Activated CD4-positive, alpha-beta T cell treated with anti-CD3 and anti-CD28 coated beads, Interleukin-10, Interleukin-2, amounts not matched to agents 100 ng/mL and 50 ng/mL, durations not matched to agents 16 hours and 8 hours (primary cell): Measurements from ENCODE around the gene MAGI1.

Experiments
- DNase-seq: peaks from one replicate; pipeline ENCODE4 v3.0.0-alpha.2; 2020

MAGI1 gene

DNA sequence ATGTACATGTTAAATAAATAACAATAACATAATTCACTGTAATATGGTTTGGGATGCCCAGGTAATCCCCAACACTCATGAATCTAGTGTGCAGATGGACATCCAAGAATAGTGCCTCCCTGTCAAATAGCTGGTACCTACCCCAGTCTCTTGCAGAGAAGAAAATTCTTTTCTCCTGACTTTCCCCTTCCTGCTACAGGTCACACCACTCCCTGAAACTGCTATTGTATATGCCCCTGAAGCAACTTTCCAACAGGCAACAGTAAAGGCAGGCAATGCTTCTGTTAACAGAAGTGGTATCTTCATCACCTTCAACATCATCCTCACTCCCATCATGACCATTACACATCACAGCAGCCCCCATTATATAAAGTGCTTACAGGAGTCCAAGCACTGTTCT is 431.6 kb downstream of the MAGI1 start:
- no peak for DNase-seq

DNA sequence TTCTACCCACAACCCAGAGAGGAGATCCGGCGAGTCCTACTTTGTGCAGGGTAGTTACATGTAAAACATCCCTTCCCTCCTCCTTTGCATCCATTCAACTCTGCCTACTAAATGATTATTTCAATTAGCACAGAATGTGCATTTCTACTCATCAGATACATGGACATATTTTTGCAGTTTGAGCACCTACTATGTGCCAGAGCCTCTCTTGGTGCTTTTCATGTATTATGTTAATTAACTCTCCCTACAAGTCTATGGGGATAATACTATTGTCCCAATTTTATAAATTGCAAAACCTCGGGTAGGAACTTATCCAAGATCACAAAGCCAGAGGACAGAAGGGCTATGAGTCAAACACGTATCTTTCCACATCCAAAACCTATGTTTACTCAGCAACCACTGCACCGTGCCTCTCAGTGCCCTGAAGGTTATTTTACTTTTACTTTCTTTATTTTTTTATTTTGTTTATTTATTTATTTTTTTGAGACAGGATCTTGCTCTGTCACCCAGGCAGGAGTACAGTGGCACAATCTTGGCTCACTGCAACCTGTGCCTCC is 432.8 kb downstream of the MAGI1 start:
- DNase-seq: no peak

DNA sequence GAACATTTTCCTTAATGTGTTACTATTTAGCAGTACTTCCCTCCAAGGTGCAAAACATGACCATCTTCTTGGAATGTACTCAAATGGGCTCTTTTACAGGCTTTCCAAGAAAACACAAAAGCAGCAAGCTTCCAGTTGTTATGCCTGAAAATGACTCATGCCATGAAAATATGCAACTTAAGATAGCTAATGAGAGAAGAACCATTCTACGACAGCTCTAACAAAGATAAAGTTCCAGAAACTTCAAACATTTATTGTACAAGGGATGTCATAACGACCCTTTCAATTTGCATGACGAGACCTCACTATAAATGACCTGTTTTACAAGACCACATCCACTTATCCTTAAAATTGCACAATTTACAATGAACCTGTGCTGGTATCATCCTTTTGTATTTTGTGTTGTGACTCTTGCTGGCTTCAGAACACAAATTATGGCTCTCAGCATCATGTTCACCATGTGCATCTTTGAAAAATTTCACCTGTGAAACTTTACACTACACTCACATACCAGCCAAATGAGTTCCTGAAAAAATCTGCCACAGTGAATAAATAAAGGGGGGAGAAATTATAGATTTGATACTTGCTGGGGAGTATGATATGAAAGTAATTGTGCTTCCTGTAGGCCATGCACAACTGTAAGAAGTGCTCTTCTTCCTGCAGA is 433.7 kb downstream of the MAGI1 start:
- DNase-seq: no peak

DNA sequence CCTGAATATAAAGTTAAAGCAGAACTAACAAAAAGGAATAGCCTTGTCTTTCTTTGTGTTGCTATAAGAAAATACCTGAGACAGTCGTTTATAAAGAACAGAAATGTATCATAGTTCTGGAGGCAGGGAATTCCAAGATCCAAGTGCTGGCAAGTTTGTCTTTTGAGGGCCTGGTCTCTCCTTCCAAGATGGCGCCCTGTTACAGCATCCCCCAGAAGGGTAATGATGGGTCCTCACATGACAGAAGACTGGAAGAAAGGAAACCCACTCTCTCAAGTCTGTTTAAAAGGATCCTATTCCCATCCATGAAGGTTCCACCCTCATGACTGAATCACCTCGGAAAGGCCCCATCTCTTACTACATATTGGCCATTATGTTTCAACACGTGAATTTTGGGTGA is 435.1 kb downstream of the MAGI1 start:
- no peak for DNase-seq

DNA sequence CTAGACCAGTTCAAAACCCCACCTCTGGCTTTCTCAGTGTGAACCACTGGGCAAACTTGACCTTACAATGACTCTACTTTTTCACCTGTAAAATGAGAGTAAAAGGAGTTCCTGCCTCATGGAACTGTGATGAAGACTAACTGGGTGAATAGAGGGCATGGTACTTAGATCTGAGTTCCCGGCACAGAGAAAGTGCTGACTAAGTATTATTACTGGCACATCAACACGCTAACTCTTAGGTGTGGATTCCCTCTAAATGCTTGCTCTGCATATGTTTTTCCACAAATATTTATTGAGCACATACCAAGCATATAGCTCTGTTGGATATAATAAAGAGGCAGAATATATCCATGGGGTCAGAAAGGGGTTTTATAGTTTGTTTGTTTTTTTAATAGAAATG is 437.8 kb downstream of the MAGI1 start:
- no peak for DNase-seq

DNA sequence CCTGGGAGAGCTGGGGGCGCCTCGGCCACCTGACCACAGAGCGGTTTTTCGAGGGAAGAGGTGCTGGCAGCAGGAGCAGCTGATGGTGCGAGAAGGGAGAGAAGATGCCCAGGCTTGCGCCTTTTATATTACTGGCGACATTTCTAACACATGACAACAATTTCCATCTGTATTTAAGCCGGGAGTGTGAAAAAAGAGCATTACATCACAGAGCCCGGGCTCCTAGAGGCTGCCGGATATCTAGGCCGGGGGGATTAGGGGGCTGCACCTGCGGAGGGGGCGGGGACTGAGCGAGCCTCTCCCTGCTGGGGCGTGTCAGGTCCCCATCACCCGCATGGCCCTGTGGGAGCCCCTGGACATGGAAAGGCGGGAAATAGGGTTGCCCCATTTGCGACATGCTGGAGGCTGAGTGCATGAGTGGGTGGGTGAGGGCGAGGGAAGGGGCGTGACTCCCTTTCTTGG is 440.7 kb downstream of the MAGI1 start:
- no peak for DNase-seq

DNA sequence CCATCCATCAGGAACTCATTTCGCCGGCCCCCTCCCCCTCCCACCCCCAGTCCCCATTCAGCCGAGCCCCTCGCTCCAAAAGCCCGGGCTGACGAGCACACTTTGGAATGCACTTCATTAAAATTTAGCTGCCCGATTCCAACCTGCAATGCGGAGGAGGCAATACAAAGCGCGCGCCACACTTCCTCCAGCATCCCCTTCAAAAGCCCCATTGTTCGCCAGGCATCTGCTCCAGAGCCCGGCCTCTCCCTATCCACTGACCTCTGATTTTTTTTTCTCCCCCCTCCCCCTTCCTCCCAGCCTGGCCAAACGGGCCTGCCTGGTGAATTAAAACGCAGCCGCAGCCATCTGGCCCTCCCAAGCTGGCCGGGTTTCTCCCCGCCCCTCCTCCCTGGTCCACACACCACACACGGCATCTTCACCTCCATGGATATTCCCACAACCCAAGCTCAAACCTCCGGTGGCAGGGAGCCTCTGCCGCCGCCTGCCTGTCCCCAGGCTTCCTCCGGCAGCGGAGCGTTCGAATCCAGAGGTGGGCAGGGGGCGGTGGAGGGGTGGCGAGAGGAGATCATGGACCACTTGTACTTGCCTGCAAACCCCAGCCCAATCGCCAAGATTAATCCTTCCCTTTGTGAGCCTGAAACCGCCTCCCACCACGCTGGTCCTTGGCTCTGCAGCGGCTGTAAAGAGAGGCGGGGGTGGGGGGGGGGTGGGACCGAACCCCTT is 441.3 kb downstream of the MAGI1 start:
- DNase-seq: no peak

DNA sequence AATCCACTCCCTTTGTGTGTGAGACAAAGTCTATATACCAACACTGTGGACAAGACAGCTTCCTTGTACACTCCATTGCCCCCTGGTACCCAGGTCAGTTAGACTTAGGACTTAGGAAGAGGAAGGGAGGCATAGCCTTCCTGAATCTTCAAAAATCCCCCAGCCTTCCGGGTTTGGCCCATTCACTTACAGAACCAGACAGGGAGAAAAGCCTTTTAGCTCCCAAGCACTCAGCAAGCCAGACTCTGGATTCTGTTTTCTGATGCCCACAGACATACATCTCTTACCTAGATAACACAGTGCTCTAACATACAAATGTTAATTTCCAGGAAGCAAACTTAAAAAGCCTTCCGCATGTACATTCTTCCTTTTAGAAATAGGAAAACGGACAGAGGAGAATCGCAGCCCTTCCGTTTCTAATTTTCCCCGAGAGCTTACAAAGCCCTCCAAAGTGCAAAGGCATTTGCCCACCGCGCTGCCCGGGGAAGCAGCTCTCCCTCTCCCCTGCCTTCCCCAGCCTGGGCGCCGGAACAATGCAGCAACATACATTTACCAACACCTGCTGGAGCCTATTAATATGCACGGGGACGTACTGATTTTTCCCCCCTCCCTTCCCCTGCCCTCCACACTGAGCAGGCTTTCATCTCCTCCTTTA is 442.0 kb downstream of the MAGI1 start:
- no peak for DNase-seq

DNA sequence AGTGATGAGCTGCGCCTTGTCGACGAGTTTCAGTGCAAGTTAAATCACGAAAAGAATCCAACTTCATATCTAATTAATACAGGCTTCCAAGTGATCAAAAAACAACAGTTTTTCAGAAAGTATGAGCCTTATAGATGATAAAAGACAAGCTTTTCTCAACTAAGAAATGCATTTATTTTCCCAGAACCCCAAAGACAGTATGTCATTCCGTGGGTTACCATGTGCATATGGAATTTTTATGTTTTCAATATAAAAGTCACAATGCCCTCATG is 442.8 kb downstream of the MAGI1 start:
- no peak for DNase-seq

DNA sequence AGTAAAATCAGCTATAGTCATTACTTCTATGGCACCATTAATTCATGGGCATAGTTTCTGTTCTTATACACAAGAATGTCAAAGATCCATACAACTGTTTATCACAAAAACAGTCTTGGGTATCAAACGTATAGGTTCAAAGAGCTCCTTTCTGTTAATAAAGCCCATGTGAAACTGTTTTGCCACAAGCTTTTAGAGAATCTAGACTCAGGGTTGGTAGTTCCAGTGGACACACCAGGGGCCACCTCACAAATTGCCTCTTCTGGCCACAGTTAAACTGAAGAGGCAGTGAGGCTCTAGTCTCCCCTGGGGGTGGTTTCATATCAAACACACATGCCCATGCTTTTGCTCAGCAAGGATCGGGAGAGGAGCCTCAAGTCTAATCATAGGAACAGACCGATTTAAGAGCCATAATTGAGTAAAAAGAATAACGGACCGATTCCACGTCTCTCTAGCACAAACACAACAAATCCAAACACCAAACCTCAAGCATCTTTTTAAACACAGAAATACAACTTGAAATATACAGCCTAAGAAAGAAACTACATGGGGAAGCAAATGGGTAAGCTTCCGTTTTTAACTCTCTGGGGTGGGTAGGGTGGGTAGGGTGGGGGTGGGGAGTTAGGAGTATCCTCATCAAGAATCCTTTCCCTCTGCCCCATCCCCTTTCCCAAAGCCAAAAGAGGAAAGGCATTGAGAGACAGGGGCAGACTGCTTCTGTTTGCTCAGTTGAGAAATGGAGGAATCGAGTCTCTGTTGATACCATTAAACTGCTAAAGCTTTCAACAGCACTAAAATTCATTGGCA is 443.3 kb downstream of the MAGI1 start:
- DNase-seq: no peak

DNA sequence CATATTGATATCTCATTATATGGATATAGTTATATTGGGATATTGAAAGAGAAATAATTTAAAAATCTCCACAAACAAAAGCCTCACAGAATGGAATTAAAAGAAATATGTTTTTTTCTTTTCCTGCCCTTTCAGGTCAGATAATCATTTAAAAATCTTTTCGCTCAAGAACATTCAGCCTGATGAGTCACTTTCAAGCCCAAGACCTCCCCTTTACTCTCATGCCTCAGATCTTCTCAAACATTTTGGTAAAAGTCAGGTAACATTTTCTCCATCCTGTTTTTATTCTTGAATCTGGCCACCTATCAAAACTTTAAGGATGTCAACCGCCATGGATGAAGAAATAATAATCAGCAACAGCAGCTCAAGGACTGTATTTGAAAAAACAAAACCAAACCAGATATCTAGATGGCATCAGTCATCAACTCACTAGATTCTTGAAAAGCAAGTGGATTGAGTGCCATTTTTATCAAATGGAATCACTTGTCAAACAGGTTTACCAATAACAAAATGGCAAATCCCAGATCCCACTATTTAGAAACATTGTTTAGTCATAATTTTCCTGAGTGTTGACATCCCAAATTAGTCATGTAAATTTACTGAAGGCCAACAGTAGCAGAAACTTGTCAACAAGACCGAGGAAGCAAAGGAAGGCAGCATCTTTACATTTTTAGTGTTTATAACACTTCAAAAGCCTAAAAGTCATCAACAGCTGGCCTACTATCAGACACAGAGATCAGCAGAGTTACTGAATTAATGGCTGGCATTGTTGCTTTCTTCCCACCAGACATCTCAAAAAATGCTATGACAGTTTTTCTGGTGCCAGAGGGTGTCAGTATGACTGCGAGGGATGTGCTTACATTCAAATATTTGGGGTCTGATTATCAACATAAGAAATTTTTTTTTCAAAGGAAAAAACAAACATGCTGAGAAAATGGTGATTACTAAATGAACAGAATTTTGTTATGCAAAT is 444.7 kb downstream of the MAGI1 start:
- no peak for DNase-seq

DNA sequence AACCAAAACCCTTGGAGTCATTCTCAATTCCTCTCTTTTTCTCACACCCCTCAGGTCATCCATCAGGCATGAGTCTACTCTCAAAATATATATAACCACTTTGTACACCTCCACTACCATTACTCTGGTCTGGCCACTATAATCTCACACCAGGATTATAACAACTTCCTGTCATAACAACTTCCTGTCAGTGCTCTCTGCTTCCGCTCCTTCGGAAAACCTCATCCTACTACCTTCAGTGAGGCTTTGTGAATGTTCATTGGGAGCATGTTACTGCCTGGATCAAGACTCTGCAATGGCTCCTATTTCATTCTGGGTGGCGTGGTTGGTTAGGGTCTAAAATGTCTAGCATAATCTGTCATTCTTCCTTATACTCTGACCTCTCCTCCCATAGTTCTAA is 447.4 kb downstream of the MAGI1 start:
- no peak for DNase-seq

DNA sequence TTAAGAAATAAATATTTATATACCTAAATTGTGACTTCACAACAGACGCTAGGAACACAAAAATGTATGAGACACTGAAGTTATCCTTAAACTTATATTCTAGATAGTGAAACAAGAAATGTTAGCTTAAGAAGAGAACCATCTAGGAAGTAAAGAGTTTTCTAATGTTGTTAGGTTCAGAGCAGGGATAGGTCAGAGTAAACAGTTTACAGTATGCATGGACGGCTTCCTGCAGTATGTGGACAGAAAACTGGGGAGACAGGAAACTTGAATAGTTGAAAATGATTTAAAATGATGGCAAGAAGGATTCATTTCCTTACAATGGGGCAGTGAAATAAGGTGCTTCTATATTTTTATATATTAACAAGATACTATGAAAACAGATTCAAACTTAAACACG is 449.8 kb downstream of the MAGI1 start:
- no peak for DNase-seq

DNA sequence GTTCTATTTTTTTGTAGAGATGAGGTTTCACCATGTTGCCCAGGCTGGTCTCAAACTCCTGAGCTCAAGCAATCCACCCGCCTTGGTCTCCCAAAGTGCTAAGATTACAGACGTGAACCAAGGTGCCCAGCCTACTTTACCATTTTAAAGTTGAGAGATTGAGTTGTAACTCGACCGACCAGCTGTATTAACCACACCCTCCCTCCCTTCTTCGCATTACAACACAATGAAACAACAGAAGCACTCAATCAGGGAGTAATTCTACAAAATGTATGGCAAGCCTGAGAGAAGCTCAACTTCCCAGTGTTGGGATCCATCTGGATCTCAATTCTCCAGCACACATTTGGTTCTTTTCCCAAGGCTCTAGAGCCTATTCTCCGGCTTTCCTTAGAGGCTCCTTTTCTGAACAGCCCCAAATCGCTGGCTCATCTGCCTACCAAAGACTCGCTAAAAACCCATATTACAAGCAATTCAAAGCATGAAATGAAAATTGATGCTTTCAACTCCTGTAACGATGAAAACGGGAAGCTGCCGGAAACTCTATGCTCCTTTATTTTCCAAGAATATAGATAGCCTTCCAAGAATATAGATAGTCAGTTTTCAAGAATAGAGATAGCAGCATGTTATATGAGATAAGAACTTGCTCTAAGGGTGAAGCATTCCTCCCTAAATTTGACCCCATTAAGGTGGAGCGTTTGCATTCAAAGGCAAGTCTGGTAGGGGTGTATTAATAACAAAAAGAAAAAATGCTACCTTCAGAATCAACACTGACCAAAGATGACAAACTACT is 450.9 kb downstream of the MAGI1 start:
- DNase-seq: no peak

DNA sequence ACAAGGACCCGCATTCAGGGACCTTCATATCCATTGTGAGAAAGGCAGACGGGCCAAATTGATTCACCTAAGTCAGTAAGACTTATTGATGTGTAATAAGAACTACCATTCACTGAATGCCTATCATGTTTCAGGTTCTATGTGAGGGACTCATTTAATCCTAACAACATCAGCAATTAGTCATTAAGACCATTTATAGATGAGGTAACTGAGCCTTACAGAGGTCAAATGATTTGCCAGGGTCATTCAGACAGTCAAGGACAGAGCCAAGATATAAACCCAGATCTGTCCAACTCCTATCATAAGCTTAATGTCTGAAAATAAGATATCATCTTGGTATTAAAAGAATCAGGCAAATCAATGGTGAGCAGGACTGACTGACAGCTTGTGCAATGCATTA is 453.8 kb downstream of the MAGI1 start:
- DNase-seq: no peak

DNA sequence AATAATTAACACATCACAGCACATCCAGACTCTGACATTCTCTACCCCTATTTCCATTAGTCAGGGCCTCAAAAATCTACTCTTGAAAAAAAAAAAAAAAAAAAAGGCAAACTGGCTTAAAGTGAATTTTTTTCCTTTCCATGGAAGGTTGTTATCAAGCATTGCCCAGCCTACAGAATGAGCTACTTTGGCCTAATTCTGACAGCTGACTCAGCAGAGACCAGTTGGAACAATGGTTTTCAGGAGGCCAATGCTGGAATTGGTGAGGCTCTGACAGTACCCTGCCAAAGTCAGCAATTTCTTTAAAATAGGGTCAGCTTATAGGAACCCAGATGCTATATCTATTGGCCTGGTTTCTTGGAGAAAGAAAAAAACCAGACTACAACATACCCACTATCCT is 454.7 kb downstream of the MAGI1 start:
- no peak for DNase-seq

DNA sequence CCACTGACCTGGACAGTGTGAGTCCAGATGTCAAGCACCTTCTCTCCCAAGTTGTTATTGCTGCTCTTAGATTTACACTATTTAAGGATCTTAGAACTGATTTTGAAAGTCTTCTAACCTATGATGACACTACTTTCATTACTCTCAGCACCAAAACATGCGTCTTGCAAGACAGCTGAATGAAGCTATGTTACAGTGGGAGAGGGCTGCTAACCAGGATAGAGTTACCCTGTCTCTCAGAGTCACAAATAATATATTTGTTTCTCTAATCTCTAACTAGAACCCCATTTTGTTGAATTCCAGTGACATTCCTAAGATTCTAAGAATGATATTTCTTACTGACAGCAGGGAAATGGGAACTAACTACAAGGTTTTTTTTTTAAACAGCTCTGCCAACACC is 455.5 kb downstream of the MAGI1 start:
- DNase-seq: no peak

DNA sequence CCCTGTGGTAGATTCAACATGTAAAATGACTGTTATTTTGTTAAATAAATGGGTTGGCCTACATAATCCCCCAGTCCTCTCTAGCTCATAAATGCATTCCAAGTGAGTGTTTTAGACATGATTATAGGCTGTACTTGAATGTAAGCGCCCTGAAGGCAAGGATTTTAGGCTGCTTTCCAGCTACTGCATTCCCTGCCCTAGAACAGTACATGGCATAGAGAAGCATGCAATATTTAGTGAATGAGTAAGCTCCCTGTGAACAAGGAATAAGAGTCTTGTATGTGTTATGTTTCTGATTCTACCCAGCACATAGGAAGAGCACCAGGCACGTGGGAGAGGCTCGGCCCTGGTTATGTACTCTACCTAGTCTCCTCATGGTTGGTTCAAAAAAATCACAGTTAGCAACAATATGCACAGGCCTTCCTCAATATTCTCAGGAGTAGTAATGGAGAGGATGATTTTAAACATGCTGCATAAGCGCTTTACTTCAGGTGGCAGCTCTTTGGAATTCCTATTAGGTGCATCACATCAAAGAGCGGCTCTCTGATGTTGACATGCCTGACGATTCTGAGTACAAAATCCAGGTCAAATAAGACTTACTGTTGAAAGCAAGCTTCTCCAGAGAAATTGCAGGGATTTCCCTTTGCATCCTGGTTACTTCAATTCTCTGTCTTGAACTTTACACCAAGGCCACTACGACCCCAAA is 456.6 kb downstream of the MAGI1 start:
- DNase-seq: no peak

DNA sequence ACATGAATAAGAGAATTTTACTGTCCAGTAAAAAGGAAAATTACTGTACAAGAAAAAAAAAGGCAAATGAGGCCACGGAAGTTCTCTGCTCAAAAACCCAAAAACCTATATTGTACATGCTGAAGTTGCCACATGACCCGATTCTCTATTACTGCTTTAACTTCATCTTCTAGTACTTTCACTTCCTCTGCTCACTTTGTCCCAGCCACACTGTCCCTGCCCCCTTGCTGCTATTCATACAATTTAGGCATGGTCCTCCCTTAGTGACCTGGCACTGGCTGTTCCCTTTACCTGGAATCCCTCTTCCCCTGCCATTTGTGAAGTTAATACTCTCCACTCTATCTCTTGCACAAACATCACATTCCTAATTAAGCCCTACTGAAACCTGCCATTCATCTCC is 457.4 kb downstream of the MAGI1 start:
- DNase-seq: no peak

DNA sequence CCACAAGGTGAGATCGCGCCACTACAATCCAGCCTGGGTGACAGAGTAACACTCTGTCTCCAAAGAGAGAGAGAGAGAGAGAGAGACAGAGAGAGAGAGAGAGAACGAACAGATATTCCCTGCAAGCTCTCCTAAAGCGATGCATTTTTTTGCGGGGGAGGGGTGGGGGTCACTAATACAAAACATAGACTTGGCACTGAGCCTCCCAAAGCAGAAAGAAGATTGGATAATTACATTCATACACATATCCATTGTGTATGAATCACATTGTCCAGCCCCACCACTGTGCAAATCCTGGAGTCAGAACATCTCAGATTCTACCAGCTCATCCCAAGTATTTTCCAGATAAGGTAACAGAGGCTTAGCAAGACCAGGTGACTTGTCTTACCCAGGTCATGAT is 459.9 kb downstream of the MAGI1 start:
- DNase-seq: no peak
